IgD-negative memory B cell (primary cell): Measurements from ENCODE around the gene KCTD12. TPM values are rescaled to one million over a fixed set of nuclear protein-coding genes. Genes with fewer than 3 reads are reported as not detected.
"Not testable (repeated sequence)": the region's sequence is repeated elsewhere in the genome, so short reads cannot be mapped to it uniquely, and the experiment has no call there.

Experiments
- H3K27ac Mint-ChIP-seq, 3 donors: one replicate each; pipeline ENCODE4 v1.8.0; 2020 to 2022; ENCODE audit warnings: mild to moderate bottlenecking in 3 of 3, mixed read lengths in 3 of 3, moderate library complexity in 1 of 3
- H3K27me3 Mint-ChIP-seq: one replicate; pipeline ENCODE4 v1.8.0; 2021; ENCODE audit warnings: mixed read lengths
- H3K36me3 Mint-ChIP-seq: one replicate; pipeline ENCODE4 v1.8.0; 2020; ENCODE audit warnings: mild to moderate bottlenecking, mixed read lengths
- H3K4me1 Mint-ChIP-seq, 3 donors: one replicate each; pipeline ENCODE4 v1.8.0; 2020 to 2022; ENCODE audit warnings: mixed read lengths in 3 of 3, mild to moderate bottlenecking in 1 of 3
- H3K4me3 Mint-ChIP-seq, 4 donors: one replicate each; pipeline ENCODE4 v1.8.0; 2020 to 2022; ENCODE audit warnings: mild to moderate bottlenecking in 4 of 4, mixed read lengths in 4 of 4, moderate library complexity in 3 of 4
- H3K9me3 Mint-ChIP-seq, 3 donors: one replicate each; pipeline ENCODE4 v1.8.0; 2020 to 2021; ENCODE audit warnings: mixed read lengths in 3 of 3, mild to moderate bottlenecking in 1 of 3
- polyA plus RNA-seq: library from polyadenylated mRNA; unstranded; fragments of 300-500 nt; fragmentation: Illumina TruSeq; gene quantifications from one replicate; pipeline ENCODE4 v1.2.3, GENCODE V29; 2021

The KCTD12 gene
- polyA plus RNA-seq, 1 donor from 2014 or later, result 0.24 TPM

DNA sequence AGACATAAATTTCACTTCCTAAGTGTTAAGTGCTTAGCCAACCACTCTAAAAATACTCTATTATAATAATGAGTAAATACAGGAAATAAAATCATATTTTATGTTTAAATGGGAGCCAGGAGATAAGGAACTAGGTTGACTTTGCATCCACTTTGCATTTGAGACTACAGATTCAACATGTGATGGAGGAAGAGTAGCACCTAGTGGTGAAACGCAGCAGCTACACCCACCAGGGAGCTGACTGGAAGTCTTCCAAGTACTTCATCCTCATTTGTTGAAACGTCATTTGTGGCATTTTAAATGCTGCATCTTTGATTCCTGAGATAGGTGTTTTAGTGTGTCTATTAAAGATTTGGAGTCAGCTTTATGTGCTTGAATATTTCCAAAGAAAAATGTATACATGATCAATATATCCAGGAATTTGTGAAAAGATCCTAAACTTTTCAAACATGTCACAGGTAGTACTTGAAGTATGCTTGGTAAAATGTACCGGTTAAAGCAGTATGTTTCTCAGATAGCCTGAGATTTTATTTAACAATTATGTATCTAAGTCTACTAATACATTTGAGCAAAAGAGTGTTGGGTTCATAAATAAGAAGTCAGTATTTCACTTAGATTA lies 17.4 kb upstream of the KCTD12 start:
- H3K27me3 Mint-ChIP-seq, result peaks cover 4% of the 10 kb centered on the region
- H3K27ac Mint-ChIP-seq, result no peak overlapping the region
- no peak overlapping the region for H3K4me3 Mint-ChIP-seq
- H3K36me3 Mint-ChIP-seq, result no peaks in the 10 kb centered on the region
- H3K4me1 Mint-ChIP-seq, result peaks cover 0 to 1% (median 0%) of the 10 kb centered on the region in 3 donors
- peaks cover 2 to 16% (median 4%) of the 10 kb centered on the region in 3 donors for H3K9me3 Mint-ChIP-seq

DNA sequence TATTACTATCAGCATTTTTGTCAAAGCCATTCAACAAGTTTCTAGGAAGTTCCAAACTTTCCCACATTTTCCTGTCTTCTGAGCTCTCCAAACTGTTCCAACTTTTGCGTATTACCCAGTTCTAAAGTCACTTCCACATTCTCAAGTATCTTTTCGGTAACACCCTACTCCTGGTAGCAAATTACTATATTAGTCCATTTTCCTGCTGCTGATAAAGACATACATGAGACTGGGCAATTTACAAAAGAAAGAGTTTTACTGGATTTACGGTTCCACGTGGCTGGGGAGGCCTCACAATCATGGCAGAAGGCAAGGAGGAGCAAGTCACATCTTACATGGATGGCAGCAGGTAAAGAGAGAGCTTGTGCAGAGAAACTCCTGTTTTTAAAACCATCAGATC lies 12.9 kb upstream of the KCTD12 start:
- H3K27ac Mint-ChIP-seq, result peak overlapping the region in 1 of 3 donors; percentile 7
- not testable (repeated sequence) for H3K4me3 Mint-ChIP-seq, H3K36me3 Mint-ChIP-seq, H3K27me3 Mint-ChIP-seq, H3K4me1 Mint-ChIP-seq
- peaks cover 2 to 16% (median 5%) of the 10 kb centered on the region in 3 donors for H3K9me3 Mint-ChIP-seq

DNA sequence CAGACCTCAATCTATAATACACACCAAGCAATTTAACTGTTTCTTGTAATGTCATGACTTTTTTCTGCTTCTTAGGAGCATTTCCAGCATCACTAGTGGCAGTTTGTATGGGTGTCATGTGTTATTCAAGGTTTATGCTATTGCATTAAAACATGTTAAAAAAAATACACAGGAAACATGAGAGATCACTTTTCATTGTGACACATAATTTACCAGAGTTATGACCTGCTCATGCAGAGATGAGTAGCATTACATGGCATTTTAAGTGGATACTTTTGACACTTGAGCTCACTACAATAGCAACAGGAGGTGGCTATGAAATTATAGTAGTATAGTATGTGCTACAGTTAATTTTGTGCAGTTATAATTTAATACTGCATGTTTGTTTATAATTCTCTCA lies 11.0 kb upstream of the KCTD12 start:
- H3K36me3 Mint-ChIP-seq, H3K4me3 Mint-ChIP-seq, H3K4me1 Mint-ChIP-seq, H3K27ac Mint-ChIP-seq, H3K27me3 Mint-ChIP-seq: not testable (repeated sequence)
- peaks cover 2 to 16% (median 5%) of the 10 kb centered on the region in 3 donors for H3K9me3 Mint-ChIP-seq

DNA sequence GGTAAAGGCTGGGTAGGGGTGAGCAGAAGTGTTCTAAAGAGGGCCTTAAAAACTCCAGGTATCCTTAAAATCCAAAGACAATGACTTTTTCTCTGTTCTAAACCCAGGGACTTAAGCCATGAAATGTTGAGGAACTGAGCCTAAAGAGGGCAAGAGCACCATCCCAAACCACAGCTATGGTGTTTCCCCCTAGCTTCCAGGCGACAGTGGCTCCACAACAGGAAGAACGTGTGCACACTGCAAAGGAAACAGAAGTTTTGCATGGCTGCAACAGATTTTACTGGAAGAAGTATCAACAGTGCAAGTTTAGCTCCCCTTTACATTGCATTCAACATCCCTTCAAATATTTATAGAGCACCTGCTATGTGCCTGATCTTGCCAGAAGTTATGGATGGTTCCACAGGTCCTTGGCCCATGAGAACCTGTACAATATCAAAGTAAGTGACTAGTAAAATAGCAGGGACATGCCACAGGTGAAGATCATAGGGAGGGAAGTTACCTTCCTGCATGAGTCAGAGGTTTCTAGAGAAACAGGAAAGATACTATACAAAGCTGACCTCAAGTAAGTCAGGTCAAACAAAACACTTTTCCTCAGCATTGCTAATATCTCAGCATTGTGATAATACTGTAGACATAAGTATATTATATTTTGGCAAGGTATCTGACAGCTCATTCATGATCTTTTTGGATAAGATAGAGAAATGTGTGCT lies 8.4 kb upstream of the KCTD12 start:
- H3K36me3 Mint-ChIP-seq, result no peaks in the 10 kb centered on the region
- H3K27ac Mint-ChIP-seq, result no peak overlapping the region
- peaks cover 2 to 9% (median 5%) of the 10 kb centered on the region in 3 donors for H3K9me3 Mint-ChIP-seq
- no peak overlapping the region for H3K4me3 Mint-ChIP-seq
- peaks cover 0 to 2% (median 1%) of the 10 kb centered on the region in 3 donors for H3K4me1 Mint-ChIP-seq
- H3K27me3 Mint-ChIP-seq, result peaks cover 2% of the 10 kb centered on the region

DNA sequence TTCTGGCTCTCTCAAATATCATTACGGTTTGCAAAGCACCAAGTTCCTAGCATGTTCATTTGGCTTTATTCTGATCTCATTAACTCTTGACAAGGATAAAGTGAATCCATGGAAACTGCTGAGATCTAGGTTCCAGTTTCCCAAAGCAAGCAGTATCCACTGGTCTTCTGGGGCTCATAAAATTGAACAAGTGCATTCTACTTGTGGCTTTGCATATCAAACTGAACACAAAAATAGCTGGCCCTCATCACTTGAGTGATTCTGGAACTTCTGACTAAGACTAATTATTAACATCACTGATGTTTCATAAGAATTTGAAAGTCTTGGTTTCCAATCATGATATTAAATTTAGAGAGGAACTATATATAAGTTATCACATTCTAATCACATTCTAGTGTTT lies 6.3 kb upstream of the KCTD12 start:
- Mint-ChIP-seq H3K4me1 (peaks cover under 1 to 2% (median 1%) of the 10 kb centered on the region in 3 donors), H3K27ac (no peak overlapping the region), H3K27me3 (no peaks in the 10 kb centered on the region), H3K9me3 (peaks cover 0 to 1% (median 0%) of the 10 kb centered on the region in 3 donors), H3K4me3 (no peak overlapping the region), H3K36me3 (no peaks in the 10 kb centered on the region)

- H3K27me3 Mint-ChIP-seq, result no peaks in the 10 kb centered on the region
- H3K4me1 Mint-ChIP-seq, result peaks cover 5 to 8% (median 6%) of the 10 kb centered on the region in 3 donors
These were observed 3.8 kb upstream of the KCTD12 start for GRCh38 chr13:76890021-76890420.

DNA sequence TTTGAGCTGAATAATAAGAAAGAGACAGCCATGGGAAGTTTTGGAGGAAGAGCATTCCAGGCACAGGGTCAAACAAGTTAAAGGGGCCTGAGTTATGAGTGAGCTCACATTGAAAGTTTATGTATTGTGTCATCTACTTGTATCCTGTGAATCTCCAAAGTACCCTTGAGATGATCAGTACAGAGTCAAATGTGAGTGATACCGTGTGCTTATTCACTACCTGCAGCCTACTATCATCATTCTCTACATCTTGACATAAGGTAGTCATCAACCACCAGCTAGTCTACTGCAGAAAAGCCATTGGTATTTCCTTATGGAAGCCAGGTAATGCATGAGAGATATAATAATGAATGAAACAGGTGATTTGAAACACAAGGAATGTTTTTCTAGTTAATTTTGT lies 3.0 kb upstream of the KCTD12 start:
- Mint-ChIP-seq H3K4me1 (peaks cover 10 to 13% (median 11%) of the 10 kb centered on the region in 3 donors), H3K27me3 (no peaks in the 10 kb centered on the region)

More at GRCh38 chr13:76890021-76890420, 3.8 kb upstream of the KCTD12 start:
- Mint-ChIP-seq H3K27ac (no peak overlapping the region), H3K9me3 (no peaks in the 10 kb centered on the region), H3K36me3 (no peaks in the 10 kb centered on the region), H3K4me3 (peak overlapping the region in 1 of 4 donors; percentile 6)

DNA sequence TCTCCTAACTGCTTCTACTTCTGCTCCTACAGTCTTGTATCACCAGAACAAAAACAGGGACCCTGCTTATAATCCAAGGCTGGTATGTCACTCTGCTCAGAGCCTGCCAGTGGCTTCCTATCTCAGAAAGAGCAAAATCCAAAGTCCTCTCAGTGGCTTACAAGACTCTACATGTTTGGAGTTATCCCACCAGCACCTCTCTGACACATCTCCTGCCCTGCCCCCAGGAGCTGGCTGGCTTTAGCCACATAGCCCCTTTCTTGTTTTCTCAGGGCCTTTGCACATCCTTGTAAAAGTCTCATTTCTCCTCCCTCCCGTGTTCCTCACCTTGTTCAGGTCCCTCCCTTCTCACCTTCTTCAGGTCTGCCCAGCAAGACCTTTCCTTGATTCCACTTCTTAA lies 2.2 kb upstream of the KCTD12 start:
- Mint-ChIP-seq H3K36me3 (no peaks in the 10 kb centered on the region), H3K4me3 (peak overlapping the region in 1 of 4 donors; percentile 84)

More for the DNA sequence above, 3.0 kb upstream of the KCTD12 start:
- Mint-ChIP-seq H3K27ac (no peak overlapping the region), H3K36me3 (no peaks in the 10 kb centered on the region), H3K9me3 (no peaks in the 10 kb centered on the region), H3K4me3 (no peak overlapping the region)

DNA sequence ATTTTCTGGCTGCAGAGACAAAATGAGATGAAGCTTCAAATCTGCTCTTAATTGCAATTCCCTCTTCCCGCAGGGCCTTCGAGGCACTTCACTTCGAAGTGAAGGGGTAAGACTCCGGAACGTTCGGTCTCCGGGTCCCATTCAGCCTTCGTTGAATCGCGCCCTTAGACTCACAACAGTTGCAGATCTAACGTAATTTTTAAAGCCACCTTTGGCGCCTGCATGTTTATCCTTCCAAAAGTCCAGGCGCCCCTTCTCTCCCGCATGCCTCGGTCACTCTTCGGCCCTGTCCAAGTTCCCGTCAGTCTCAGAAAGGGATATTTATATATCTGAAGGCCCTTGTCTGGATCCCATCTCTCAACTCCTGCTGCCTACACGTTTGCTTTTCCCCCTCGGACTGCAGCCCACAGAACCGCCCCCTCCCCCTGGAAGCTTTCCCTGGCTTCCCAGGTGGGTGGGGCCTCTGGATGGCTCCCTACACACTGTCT lies 915 bp upstream of the KCTD12 start:
- H3K27me3 Mint-ChIP-seq, result no peaks in the 10 kb centered on the region
- no peaks in the 10 kb centered on the region for H3K36me3 Mint-ChIP-seq
- H3K4me1 Mint-ChIP-seq, result peaks cover 13 to 20% (median 13%) of the 10 kb centered on the region in 3 donors
- H3K27ac Mint-ChIP-seq, result peak overlapping the region in 2 of 3 donors; percentile 56 to 74
- H3K4me3 Mint-ChIP-seq, result peak overlapping the region; percentile 82 to 94 (median 88)
- H3K9me3 Mint-ChIP-seq, result no peaks in the 10 kb centered on the region

More for the DNA sequence above, 2.2 kb upstream of the KCTD12 start:
- Mint-ChIP-seq H3K9me3 (no peaks in the 10 kb centered on the region), H3K27me3 (no peaks in the 10 kb centered on the region), H3K27ac (peak overlapping the region in 1 of 3 donors; percentile 74), H3K4me1 (peaks cover 13 to 15% (median 13%) of the 10 kb centered on the region in 3 donors)

GRCh38 chr13:76886005-76886291 lies 257 bp downstream of the KCTD12 start:
- peak overlapping the region; percentile 82 to 94 (median 88) for H3K4me3 Mint-ChIP-seq
- H3K27ac Mint-ChIP-seq, result no peak overlapping the region
- H3K27me3 Mint-ChIP-seq, result no peaks in the 10 kb centered on the region
- H3K4me1 Mint-ChIP-seq, result peaks cover 13 to 20% (median 13%) of the 10 kb centered on the region in 3 donors
- no peaks in the 10 kb centered on the region for H3K36me3 Mint-ChIP-seq
- no peaks in the 10 kb centered on the region for H3K9me3 Mint-ChIP-seq

GRCh38 chr13:76885203-76886004 lies 801 bp downstream of the KCTD12 start:
- Mint-ChIP-seq H3K4me3 (peak overlapping the region; percentile 83 to 97 (median 88)), H3K9me3 (no peaks in the 10 kb centered on the region), H3K36me3 (no peaks in the 10 kb centered on the region), H3K27me3 (no peaks in the 10 kb centered on the region), H3K4me1 (peaks cover 13 to 20% (median 13%) of the 10 kb centered on the region in 3 donors), H3K27ac (peak overlapping the region in 1 of 3 donors; percentile 50)

GRCh38 chr13:76884907-76885202 lies 1.4 kb downstream of the KCTD12 start:
- Mint-ChIP-seq H3K4me3 (peak overlapping the region; percentile 83 to 97 (median 88)), H3K27me3 (no peaks in the 10 kb centered on the region), H3K4me1 (peaks cover 15 to 22% (median 16%) of the 10 kb centered on the region in 3 donors), H3K36me3 (no peaks in the 10 kb centered on the region), H3K27ac (peak overlapping the region in 1 of 3 donors; percentile 50), H3K9me3 (no peaks in the 10 kb centered on the region)

DNA sequence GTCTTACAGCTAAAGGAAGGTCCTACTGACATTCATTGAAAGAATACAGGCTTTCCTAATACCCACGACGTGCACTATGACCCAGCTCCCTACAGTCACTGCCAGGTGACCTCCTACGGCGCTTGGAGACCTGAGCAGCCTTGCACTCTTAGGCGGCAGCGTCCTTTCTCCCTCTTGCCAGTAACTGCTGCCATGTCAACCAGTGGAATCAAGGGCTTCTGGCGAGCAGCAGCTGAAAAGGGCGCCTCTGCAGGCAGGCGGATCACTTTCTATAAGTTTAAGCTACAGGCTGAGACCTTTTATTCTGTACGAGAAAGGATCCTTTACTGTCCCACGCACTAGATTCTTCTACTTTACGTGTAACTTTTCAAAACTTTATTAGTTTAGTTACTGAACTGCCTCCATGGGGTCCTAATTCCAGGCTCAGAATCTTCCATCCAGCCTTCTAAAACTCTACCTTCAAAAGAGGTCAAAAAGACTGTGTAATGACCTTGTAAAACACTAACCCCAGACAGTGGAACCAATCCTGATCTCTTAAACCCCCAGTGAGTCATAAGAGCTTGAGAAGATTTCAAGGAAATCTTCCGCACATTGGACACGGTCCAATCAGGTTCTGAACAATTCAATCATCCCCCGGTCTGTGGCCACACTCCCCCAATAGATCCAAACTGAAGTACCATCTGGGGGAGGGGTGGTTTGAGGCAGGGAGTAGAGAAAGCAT lies 1.9 kb downstream of the KCTD12 start:
- peak overlapping the region; percentile 83 to 97 (median 88) for H3K4me3 Mint-ChIP-seq
- no peaks in the 10 kb centered on the region for H3K27me3 Mint-ChIP-seq
- no peaks in the 10 kb centered on the region for H3K9me3 Mint-ChIP-seq
- no peaks in the 10 kb centered on the region for H3K36me3 Mint-ChIP-seq
- H3K4me1 Mint-ChIP-seq, result peaks cover 20 to 27% (median 21%) of the 10 kb centered on the region in 3 donors
- H3K27ac Mint-ChIP-seq, result peak overlapping the region in 2 of 3 donors; percentile 2 to 17

DNA sequence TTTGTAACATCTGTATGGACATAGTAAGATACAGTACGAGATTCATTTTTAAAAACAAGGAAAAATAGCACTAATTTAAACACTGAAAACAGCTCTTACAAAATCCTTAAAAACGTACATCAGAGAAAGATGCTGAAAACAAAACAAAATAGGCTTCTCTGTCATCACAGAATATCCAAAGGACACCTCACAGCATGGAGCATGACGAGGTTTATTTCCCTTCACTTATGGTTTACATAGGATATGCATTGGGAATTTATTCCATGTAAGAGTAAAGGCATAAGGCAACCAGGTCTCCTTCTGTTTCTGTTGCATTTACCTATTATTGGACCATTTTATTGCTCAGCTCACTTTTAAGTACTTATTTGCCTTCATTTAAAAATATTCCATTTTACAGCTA lies 3.0 kb downstream of the KCTD12 start:
- Mint-ChIP-seq H3K27ac (no peak overlapping the region), H3K4me1 (peaks cover 25 to 32% (median 29%) of the 10 kb centered on the region in 3 donors), H3K9me3 (no peaks in the 10 kb centered on the region), H3K4me3 (peak overlapping the region in 2 of 4 donors; percentile 27 to 84), H3K36me3 (no peaks in the 10 kb centered on the region), H3K27me3 (no peaks in the 10 kb centered on the region)
